ENCODE data around the gene SYT3. TPM values are rescaled to one million over a fixed set of nuclear protein-coding genes. Genes with fewer than 3 reads are reported as not detected.

Gene SYT3
- total RNA-seq, 6 donors from 2014 or later, result 0.67 to 3.6 (median 1.4) TPM; not detected in 1

DNA sequence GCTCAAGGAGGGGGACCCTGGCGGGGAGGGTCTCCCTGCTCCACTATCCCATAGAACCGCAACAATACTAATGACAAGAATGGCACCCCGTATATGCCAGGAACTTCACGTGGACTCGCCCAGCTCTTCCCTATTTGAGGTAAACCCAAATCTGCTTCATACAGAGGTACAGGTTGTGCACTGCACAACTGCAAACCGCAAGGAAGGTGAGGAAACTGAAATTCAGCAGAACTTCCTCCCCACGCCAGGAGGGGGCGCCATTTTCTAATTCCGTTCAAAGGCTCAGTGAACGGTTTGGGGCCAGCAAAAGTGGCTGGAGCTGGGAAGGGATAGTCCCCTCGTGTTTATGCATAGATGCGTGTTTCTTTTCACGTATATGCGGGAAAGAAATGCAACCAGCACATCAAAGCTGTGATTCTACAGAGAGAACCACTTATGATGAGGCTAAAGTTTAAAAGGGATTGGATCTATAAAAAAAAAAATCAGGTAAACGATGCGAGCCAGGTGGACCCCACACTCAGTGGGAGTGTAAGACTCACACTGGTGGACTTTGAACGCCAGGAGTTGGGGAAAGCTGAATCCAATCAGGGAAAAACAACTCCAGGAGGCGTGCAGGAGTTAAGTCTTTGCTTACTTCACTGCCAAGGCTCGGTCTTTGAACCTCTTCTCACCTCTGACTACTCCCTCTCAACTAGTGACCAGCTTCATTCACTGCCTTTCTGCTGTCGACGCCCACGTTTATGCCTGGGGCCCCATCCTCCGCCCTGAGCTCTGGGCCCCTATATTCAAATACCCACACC, 29.8 kb upstream of the SYT3 start:
- TF ChIP-seq EP300 (IDR thresholded peaks at IDR 0.05), result no peak
- TF ChIP-seq POLR2AphosphoS5 (IDR thresholded peaks at IDR 0.05), result no peak
- TF ChIP-seq CTCF (IDR thresholded peaks at IDR 0.05), result peak; percentile 56 to 72 (median 60)
- no peak for TF ChIP-seq POLR2A (IDR thresholded peaks at IDR 0.05)
- peaks cover 0 to 37% (median 27%) of the 10 kb centered on the region in 4 donors for H3K27me3 ChIP-seq

GRCh38 chr19:50668879-50669278, 29.2 kb upstream of the SYT3 start:
- peaks cover 0 to 37% (median 27%) of the 10 kb centered on the region in 4 donors for H3K27me3 ChIP-seq

More for the DNA sequence above, 29.8 kb upstream of the SYT3 start:
- H3K36me3 ChIP-seq, result no peaks in the 10 kb centered on the region
- H3K4me3 ChIP-seq, result no peak overlapping the region
- no peak for DNase-seq
- peaks cover 4 to 25% (median 8%) of the 10 kb centered on the region in 4 donors for H3K4me1 ChIP-seq
- no peaks in the 10 kb centered on the region for H3K9me3 ChIP-seq
- peak in 1 of 2 donors; percentile 41 for ATAC-seq (ENCODE audit: low FRiP score in 2 of 2)
- 34 to 47% methylated on average over 19 to 23 of the region's 23 CpGs for WGBS, 2 donors
- H3K27ac ChIP-seq, result no peak overlapping the region

GRCh38 chr19:50668416-50668815, 28.7 kb upstream of the SYT3 start:
- no peak for ATAC-seq (ENCODE audit: low FRiP score in 2 of 2)
- peaks cover 0 to 37% (median 27%) of the 10 kb centered on the region in 4 donors for H3K27me3 ChIP-seq
- H3K36me3 ChIP-seq, result no peaks in the 10 kb centered on the region
- WGBS, 2 donors, result 15% methylated on average over 4 of the region's 49 CpGs; no CpG with 5 or more reads in 1 of the 2 donors
- TF ChIP-seq CTCF (IDR thresholded peaks at IDR 0.05), result no peak
- TF ChIP-seq EP300 (IDR thresholded peaks at IDR 0.05), result no peak
- TF ChIP-seq POLR2AphosphoS5 (IDR thresholded peaks at IDR 0.05), result no peak
- TF ChIP-seq POLR2A (IDR thresholded peaks at IDR 0.05), result no peak
- no peak for DNase-seq
- peaks cover 4 to 25% (median 8%) of the 10 kb centered on the region in 4 donors for H3K4me1 ChIP-seq
- H3K4me3 ChIP-seq, result no peak overlapping the region
- H3K27ac ChIP-seq, result no peak overlapping the region
- no peaks in the 10 kb centered on the region for H3K9me3 ChIP-seq

More at GRCh38 chr19:50668879-50669278, 29.2 kb upstream of the SYT3 start:
- peaks cover 4 to 25% (median 8%) of the 10 kb centered on the region in 4 donors for H3K4me1 ChIP-seq
- H3K36me3 ChIP-seq, result no peaks in the 10 kb centered on the region
- TF ChIP-seq POLR2A (IDR thresholded peaks at IDR 0.05) (no peak), EP300 (IDR thresholded peaks at IDR 0.05) (no peak), POLR2AphosphoS5 (IDR thresholded peaks at IDR 0.05) (no peak), CTCF (IDR thresholded peaks at IDR 0.05) (no peak)
- no peaks in the 10 kb centered on the region for H3K9me3 ChIP-seq
- DNase-seq (no peak), ATAC-seq (ENCODE audit: low FRiP score in 2 of 2) (no peak)
- no peak overlapping the region for H3K27ac ChIP-seq
- 64 to 100% methylated on average over 1 to 8 of the region's 20 CpGs for WGBS, 2 donors
- no peak overlapping the region for H3K4me3 ChIP-seq

GRCh38 chr19:50667759-50668231, 28.1 kb upstream of the SYT3 start:
- no peak for TF ChIP-seq POLR2AphosphoS5 (IDR thresholded peaks at IDR 0.05)
- no peak for TF ChIP-seq CTCF (IDR thresholded peaks at IDR 0.05)
- no peak for TF ChIP-seq POLR2A (IDR thresholded peaks at IDR 0.05)
- TF ChIP-seq EP300 (IDR thresholded peaks at IDR 0.05), result no peak
- ATAC-seq (ENCODE audit: low FRiP score in 2 of 2), result no peak
- Histone ChIP-seq H3K27ac (no peak overlapping the region), H3K36me3 (no peaks in the 10 kb centered on the region), H3K4me1 (peaks cover 4 to 25% (median 8%) of the 10 kb centered on the region in 4 donors), H3K9me3 (no peaks in the 10 kb centered on the region), H3K4me3 (no peak overlapping the region), H3K27me3 (peaks cover 0 to 37% (median 27%) of the 10 kb centered on the region in 4 donors)
- WGBS, 2 donors, result 0% methylated on average over 10 of the region's 58 CpGs; no CpG with 5 or more reads in 1 of the 2 donors
- peak in 1 of 2 donors; percentile 78 for DNase-seq

All from upper lobe of left lung (tissue), 6 donors.